ENCODE results near the gene TBXA2R.

TBXA2R gene

GRCh38 chr19:3595521-3596061 is 11.1 kb downstream of the TBXA2R start:
- no peak overlapping the region for H3K4me3 ChIP-seq (ENCODE audit: low read depth, low read length)
- no peak for TF ChIP-seq CTCF (conservative IDR thresholded peaks at IDR 0.05; ENCODE audit: low read depth, low read length)
- no peak for DNase-seq (ENCODE audit: low read depth)

- no peak overlapping the region for H3K4me3 ChIP-seq (ENCODE audit: low read depth, low read length)
- DNase-seq (ENCODE audit: low read depth) = no peak
- peak; percentile 40 for TF ChIP-seq CTCF (conservative IDR thresholded peaks at IDR 0.05; ENCODE audit: low read depth, low read length)
Measured at GRCh38 chr19:3593156-3593555, 13.5 kb downstream of the TBXA2R start.

- TF ChIP-seq CTCF (conservative IDR thresholded peaks at IDR 0.05; ENCODE audit: low read depth, low read length) = no peak
- DNase-seq (ENCODE audit: low read depth) = no peak
- no peak overlapping the region for H3K4me3 ChIP-seq (ENCODE audit: low read depth, low read length)
Measured at GRCh38 chr19:3591876-3592613, 14.6 kb downstream of the TBXA2R start.

GRCh38 chr19:3590991-3591659 is 15.6 kb downstream of the TBXA2R start:
- no peak overlapping the region for H3K4me3 ChIP-seq (ENCODE audit: low read depth, low read length)
- no peak for TF ChIP-seq CTCF (conservative IDR thresholded peaks at IDR 0.05; ENCODE audit: low read depth, low read length)
- DNase-seq (ENCODE audit: low read depth) = no peak

- no peak overlapping the region for H3K4me3 ChIP-seq (ENCODE audit: low read depth, low read length)
- no peak for DNase-seq (ENCODE audit: low read depth)
- no peak for TF ChIP-seq CTCF (conservative IDR thresholded peaks at IDR 0.05; ENCODE audit: low read depth, low read length)
Measured at GRCh38 chr19:3589949-3590348, 16.7 kb downstream of the TBXA2R start.

GRCh38 chr19:3589439-3589838 is 17.2 kb downstream of the TBXA2R start:
- TF ChIP-seq CTCF (conservative IDR thresholded peaks at IDR 0.05; ENCODE audit: low read depth, low read length) = no peak

More at GRCh38 chr19:3589439-3589838, 17.2 kb downstream of the TBXA2R start:
- no peak overlapping the region for H3K4me3 ChIP-seq (ENCODE audit: low read depth, low read length)
- DNase-seq (ENCODE audit: low read depth) = no peak
